ENCODE results near the gene PRR3. TPM values are rescaled to one million over a fixed set of nuclear protein-coding genes. Genes with fewer than 3 reads are reported as not detected.
A peak's percentile ranks its signal among the peaks of the same experiment; 100 is the strongest.

Gene PRR3
- total and polyA plus RNA-seq, 2 of the 13 experiments (the other 11 are each of a cell fraction or from before 2014, with no cell fraction given) = 14.6 to 21.2 TPM

GRCh38 chr6:30530014-30530413, 27.1 kb upstream of the PRR3 start (continued):
- no peak for TF ChIP-seq CREB3 (CRISPR knock-in tag; IDR thresholded peaks at IDR 0.05)
- no peak for TF ChIP-seq ZZZ3 (CRISPR knock-in tag; IDR thresholded peaks at IDR 0.05; ENCODE audit: borderline replicate concordance)
- no peak for TF ChIP-seq KMT2A (CRISPR knock-in tag; IDR thresholded peaks at IDR 0.05)
- TF ChIP-seq STAG1 (CRISPR knock-in tag; IDR thresholded peaks at IDR 0.05) = no peak
- TF ChIP-seq MLXIP (CRISPR knock-in tag; IDR thresholded peaks at IDR 0.05; ENCODE audit: borderline replicate concordance) = no peak
- TF ChIP-seq EED (CRISPR knock-in tag; IDR thresholded peaks at IDR 0.05) = no peak
- TF ChIP-seq NAIF1 (CRISPR knock-in tag; IDR thresholded peaks at IDR 0.05; ENCODE audit: borderline replicate concordance) = no peak
- TF ChIP-seq ZNF563 (CRISPR knock-in tag; IDR thresholded peaks at IDR 0.05) = no peak
- no peak for TF ChIP-seq ZNF841 (CRISPR knock-in tag; IDR thresholded peaks at IDR 0.05; ENCODE audit: borderline replicate concordance)
- no peak for TF ChIP-seq THAP7 (CRISPR knock-in tag; IDR thresholded peaks at IDR 0.05)
- TF ChIP-seq HOXA3 (CRISPR knock-in tag; IDR thresholded peaks at IDR 0.05) = no peak
- TF ChIP-seq ZNF629 (CRISPR knock-in tag; conservative IDR thresholded peaks at IDR 0.05) = no peak
- TF ChIP-seq ZNF558 (CRISPR knock-in tag; IDR thresholded peaks at IDR 0.05; ENCODE audit: borderline replicate concordance) = no peak
- no peak for TF ChIP-seq TEAD2 (CRISPR knock-in tag; IDR thresholded peaks at IDR 0.05)
- no peak for TF ChIP-seq SMAD1 (CRISPR knock-in tag; IDR thresholded peaks at IDR 0.05; ENCODE audit: borderline replicate concordance, low read depth)
- TF ChIP-seq ZNF614 (CRISPR knock-in tag; IDR thresholded peaks at IDR 0.05; ENCODE audit: borderline replicate concordance) = no peak
- no peak for TF ChIP-seq FOXA3 (CRISPR knock-in tag; IDR thresholded peaks at IDR 0.05)
- TF ChIP-seq ZNF441 (CRISPR knock-in tag; IDR thresholded peaks at IDR 0.05; ENCODE audit: borderline replicate concordance) = no peak
- TF ChIP-seq MXD4 (CRISPR knock-in tag; IDR thresholded peaks at IDR 0.05) = no peak
- no peak for TF ChIP-seq MTERF4 (CRISPR knock-in tag; IDR thresholded peaks at IDR 0.05)
- TF ChIP-seq ASH2L (IDR thresholded peaks at IDR 0.05; ENCODE audit: insufficient read length, low read depth, low read length) = no peak
- TF ChIP-seq KLF6 (CRISPR knock-in tag; IDR thresholded peaks at IDR 0.05) = no peak
- no peak for TF ChIP-seq ZNF431 (CRISPR knock-in tag; IDR thresholded peaks at IDR 0.05; ENCODE audit: borderline replicate concordance, low read depth)
- TF ChIP-seq ZNF317 (CRISPR knock-in tag; IDR thresholded peaks at IDR 0.05) = 0 out of 2 replicates have a peak, but pooled peaks have one; percentile 17
- no peak for TF ChIP-seq SMARCE1 (IDR thresholded peaks at IDR 0.05; ENCODE audit: borderline replicate concordance)
- no peak for TF ChIP-seq ZNF160 (CRISPR knock-in tag; IDR thresholded peaks at IDR 0.05)
- TF ChIP-seq HOXA9 (CRISPR knock-in tag; IDR thresholded peaks at IDR 0.05; ENCODE audit: borderline replicate concordance) = no peak
- 0 out of 2 replicates have a peak, but pooled peaks have one; percentile 34 for TF ChIP-seq YEATS2 (CRISPR knock-in tag; IDR thresholded peaks at IDR 0.05; ENCODE audit: borderline replicate concordance)
